GM21360 (cell line): Measurements from ENCODE around the gene TRMO.

Source experiments
- ATAC-seq: cut with Tn5 transposase; IDR thresholded peaks from one replicate; pipeline ENCODE4 v1.9.1; 2021; ENCODE audit warnings: mild to moderate bottlenecking, moderate library complexity; ENCODE audit not compliant: unreplicated experiment

The TRMO gene

DNA sequence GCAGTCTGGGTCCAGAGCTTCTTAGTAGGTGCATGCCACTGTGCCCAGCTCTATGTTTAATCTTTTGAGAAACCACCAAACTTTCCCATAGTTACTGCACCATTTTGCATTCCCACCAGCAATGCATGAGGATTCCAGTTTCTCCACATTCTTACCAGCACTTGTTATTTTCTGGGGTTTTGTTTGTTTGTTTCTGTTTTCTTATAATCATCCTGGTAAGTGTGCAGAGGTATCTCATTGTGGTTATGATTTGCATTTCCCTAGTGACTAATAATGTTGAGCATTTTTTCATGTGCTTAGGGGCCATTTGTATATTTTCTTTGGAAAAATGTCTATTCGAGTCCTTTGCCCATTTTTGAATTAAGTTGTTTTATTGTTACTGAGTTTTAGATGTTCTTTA is 57.9 kb downstream of the TRMO start:
- ATAC-seq, result no peak

DNA sequence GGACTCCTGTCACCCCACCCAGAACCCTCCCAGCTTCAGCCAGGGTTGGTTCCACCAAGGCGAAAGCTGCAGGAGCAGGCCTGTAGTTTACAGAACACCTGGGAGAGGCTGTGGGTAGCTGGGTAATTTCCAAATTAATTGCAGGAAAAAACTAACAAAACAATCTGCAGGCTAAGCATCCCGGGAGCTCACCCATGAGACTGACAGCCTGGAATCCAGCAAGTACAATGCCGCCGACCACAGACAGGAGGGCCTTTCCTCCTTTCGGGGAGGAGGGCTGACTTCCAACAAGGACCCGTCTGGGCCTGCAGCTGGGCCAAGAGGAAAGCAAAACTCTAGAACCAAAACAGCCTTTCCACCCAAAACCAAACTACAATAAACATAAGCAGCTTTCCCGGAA is 59.0 kb downstream of the TRMO start:
- no peak for ATAC-seq

DNA sequence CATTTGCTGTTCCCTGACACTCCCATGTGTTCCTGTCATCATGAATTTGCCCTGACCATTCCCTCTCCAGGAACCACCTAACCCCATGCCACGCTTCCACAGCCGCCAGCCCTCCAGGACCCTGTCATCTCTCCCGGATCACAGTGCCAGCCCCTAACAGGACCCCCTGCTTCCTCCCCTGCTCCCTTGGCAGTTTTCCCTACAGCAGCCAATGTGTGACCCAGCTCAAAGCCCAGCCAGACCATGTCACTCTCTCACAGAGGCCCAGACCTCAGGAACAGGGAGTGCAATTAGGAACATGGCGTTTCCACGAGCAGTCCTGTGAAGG is 61.2 kb downstream of the TRMO start:
- no peak for ATAC-seq

DNA sequence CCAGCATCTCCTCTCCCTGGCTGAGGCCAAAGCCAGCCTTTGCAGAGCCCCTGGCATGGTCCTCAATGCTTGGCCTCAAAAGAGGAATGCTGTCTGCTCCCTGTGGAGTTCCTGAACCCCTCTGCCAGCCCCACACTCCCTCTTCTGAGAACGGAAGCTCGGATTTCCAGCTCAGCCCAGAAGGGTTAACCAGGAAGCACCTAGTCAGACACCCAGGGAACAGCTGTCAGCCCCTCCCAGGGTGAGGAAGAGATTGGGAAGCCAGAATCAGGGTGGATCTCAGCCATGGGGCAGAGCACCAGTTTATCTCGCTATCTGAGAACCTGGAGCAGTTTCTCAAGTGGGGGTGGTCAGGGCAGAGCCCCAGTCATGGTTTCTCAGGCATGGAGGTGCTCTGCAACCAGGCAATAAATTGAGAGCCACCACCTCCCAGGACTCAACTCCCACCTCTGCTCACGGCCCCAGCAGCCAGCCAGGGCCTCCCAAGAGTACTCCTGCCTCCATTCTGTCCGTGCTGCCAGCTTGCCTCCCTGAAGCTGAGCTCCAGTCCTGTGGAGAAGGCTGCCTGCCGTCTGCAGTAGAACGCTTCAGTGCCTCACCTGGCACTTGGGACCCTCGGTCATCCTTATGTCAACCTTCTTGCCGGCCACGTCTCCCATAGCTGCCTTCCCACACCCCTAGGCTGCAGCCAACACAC is 61.7 kb downstream of the TRMO start:
- no peak for ATAC-seq

DNA sequence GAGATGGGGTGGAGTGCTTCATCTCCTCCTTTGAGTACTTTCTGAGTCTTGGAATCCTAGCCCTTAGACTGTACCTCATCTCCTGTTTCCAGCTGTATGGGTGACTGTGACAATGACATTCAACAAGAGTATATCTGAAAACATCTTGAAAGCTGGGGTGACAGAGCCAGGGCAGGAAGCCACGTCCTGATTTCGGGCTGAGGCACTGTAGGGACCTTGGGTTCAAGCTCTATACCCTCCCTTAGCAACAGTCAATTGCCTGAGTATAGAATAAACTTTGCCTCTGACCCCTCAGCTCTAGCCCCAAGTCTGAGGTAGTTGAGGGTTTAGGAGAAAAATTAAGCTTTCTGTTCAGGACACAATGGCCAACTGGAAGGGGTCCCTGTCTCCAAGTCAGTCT is 63.0 kb downstream of the TRMO start:
- ATAC-seq, result no peak

DNA sequence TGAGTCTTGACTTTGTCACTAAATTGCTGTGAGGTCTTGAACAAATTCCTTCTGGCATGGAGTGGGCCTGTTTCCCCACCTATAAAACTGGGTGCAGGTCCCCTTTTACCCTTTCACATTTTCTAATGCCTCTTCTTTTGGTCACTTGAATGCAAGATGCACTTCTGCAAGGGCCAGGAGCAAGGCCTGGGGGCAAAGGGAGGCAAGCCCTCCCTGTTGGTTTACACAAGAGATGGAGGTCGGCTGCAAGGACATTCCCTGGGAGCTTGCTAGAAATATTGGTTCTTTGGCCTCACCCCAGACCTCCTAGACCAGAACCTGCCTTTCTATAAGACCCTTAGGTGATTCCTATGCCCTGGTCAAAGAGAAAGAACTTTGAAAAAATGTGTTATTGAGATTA is 63.5 kb downstream of the TRMO start:
- ATAC-seq, result no peak

DNA sequence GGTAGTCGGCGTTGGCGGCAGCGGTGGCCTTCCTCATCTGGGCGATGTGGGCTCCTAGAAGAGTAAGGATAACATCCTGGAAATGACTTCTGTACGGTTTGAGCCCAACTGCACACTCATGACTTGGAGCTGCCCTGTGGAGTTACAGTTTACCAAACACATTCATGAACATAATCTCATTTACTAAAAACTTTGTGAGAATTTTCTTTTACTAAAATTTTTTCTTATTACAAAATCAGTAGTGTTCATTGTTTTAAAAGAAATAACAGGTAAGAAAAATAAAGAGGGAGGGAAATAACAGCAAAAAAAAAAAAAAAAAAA is 63.9 kb downstream of the TRMO start:
- no peak for ATAC-seq

DNA sequence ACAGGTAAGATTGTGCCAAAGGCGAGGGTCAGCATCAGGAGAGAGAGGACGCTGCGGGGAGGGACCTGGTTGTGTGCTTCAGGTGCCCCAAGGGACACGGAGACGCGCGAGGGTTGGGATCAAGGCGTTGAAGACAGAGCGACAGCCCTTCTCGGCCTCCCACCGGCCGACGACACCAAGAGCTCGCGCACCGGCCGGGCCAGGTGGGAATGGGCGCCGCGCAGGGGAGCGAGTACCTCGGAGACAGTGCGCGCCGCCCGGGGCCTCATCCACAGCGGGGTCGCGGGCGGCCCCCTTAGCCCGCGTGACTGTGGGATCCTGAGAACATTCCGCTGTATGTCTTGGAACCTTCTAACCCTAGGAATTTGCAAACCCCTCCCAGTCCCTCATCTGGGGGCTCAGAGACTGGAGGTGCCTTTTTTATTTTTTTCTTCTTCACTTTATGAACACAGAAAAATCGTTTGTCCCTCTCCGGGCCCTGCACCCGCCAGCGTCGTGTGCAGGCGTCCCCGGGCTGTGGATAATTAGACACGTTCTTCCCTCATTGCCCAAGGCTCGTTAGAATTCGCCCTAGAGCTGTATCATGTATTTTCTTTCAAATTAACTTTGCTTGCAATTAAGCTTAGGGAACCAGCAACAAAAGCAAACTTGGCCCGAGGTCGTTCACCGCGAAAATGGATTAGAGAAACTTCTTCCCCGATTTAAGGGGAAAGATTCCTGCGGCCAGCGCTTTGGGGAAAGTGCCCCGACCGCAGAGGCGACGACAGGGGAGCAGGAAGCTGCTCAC is 64.5 kb downstream of the TRMO start:
- no peak for ATAC-seq

DNA sequence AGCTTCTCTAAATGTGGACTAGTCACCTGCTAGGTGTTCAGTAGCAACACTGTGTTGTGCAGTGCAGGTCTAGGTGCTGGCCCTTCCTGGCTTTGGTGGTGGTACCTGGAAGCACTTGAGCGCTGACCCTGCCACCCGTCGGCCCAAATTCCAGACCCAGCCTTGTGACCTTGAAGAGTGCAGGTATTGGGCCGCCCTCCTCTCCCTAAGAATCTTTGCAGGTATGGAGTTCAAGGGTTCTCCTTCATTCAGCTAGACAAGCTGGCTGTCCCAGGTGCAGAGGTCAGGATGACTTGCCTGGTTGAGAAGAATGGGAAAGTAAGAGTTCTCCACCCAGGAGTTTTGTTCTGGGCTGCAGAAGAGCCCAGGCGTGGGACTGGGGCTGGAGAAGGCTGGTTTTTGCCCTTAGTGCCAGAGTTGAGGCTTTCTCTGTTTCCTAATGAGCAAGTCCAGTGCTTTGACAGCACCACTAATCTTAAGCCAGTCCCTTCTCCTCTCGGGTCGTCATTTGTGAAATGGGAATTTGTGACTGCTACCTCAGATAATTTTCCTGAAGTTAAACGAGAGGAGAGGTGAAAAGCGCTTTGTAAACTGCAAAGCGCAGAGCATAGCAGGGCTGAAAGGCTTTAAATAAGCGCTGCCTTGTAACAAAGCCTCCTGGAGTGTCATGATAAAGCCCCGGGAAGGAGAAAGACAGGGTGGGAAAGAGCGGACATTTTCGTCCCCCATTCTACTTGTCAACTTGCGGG is 65.3 kb downstream of the TRMO start:
- ATAC-seq, result no peak

DNA sequence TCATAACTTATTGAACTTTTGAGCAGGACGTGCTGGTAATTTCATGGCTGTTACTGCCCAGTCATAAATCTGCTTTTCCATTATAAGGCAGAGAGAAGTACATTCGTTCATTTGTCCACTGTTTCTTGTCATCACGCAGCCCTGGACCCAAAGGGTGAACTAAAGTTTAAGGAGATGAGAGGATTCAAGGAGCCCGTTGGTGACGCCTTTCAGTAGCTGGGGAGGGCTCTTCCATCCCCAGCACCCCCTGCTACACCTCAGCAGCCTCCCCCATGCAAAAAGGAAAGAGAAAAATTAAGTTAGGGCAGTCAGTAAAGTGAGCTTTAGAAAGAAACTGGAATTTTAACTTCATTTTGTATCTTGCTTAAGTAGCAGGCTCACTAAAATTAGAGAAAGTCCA is 66.4 kb downstream of the TRMO start:
- no peak for ATAC-seq

DNA sequence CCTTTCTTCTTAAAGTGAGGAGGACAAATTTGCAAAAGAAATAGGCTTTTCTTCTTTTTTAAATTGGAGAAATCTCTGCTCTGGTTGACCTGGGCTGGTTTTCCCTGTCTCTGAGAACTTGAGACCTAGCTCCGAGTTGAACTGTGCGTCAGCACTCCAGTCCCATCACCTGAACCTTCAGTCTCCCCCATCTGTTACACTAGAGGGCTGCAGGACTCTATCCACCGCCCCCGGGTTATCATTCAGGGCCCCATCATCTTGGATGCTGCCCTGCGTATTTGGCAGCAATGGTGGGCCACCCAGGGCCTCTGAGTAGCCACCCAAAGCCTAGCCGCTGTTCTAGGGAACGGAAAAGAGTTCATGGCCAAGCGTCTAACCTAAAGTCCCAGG is 66.8 kb downstream of the TRMO start:
- ATAC-seq, result no peak

DNA sequence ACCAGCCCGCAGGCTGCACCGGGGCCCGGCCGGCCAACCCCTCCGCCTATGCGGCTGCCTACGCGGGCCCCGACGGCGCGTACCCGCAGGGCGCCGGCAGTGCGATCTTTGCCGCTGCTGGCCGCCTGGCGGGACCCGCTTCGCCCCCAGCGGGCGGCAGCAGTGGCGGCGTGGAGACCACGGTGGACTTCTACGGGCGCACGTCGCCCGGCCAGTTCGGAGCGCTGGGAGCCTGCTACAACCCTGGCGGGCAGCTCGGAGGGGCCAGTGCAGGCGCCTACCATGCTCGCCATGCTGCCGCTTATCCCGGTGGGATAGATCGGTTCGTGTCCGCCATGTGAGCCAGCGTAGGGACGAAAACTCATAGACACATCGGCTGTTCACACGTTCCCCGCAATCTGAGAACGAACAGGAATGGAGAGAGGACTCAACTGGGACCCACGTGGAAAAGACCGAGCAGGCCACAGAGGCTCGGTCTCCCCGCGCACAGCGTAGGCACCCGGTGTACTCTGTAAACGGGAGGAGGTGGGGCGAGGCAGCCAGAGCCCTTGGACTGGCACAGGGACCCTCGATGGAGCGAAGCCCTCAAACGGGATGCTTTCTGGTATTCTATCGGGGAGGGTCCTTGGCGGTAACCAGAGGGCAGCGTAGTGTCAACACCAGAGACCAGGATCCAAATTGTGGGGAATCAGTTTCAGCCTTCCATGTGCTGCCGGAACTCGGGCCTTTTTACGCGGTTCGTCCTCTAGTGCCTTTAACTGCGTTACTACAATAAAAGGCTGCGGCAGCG is 67.4 kb downstream of the TRMO start:
- no peak for ATAC-seq
